ENCODE measurements around the gene CDK1.

DNA sequence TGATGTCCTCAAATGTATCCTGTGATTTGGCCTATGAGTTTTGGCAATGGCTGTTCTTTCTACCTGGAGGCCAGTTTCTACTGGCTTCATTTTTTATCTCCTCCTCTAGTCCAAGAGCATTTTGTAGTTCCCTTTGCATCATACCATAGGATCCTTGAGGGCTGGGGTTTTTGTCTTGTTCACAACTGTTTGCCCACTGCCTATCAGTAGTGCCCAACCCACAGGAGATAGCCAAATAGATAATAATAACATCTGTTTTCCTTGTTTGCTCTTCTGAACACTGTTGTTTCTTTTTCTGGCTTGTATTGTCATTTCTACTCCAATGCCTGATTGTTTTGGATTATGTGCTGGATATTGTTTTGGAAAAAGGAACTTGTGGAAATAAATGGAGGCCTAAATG lies 3.4 kb downstream of the CDK1 start:
- TF ChIP-seq EZH2 (IDR thresholded peaks at IDR 0.05; ENCODE audit: borderline replicate concordance, low read length): no peak
- TF ChIP-seq CTCF (IDR thresholded peaks at IDR 0.05; ENCODE audit: low read length): no peak
